Osteoblast (primary cell): ENCODE measurements around the gene TTC7B. TPM values are rescaled to one million over a fixed set of nuclear protein-coding genes. Genes with fewer than 3 reads are reported as not detected.
A peak's percentile ranks its signal among the peaks of the same experiment; 100 is the strongest.

Experiments
- DNase-seq: peaks from one replicate; pipeline ENCODE4 v3.0.0; 2011; ENCODE audit warnings: low spot score, mixed read lengths; ENCODE audit not compliant: insufficient read length; ENCODE audit errors: missing footprints
- H2AFZ ChIP-seq: 2 replicates; pipeline ENCODE4 v1.6.0; 2011; ENCODE audit warnings: mild to moderate bottlenecking, low read length
- H3K27ac ChIP-seq: 2 replicates; pipeline ENCODE4 v1.5.1; 2011; ENCODE audit warnings: mild to moderate bottlenecking, low read depth, low read length, moderate library complexity
- H3K27me3 ChIP-seq: 2 replicates; pipeline ENCODE4 v1.6.0; 2012; ENCODE audit warnings: mild to moderate bottlenecking, control low read depth, inconsistent platforms, low read length, moderate library complexity; ENCODE audit not compliant: insufficient read depth
- H3K36me3 ChIP-seq: 2 replicates; pipeline ENCODE4 v1.5.1; 2011; ENCODE audit warnings: mild to moderate bottlenecking, low read length, control low read depth, moderate library complexity; ENCODE audit not compliant: insufficient read depth
- H3K4me1 ChIP-seq: 2 replicates; pipeline ENCODE4 v1.5.1; 2011; ENCODE audit warnings: mild to moderate bottlenecking, low read length, control low read depth, moderate library complexity; ENCODE audit not compliant: insufficient read depth
- H3K4me2 ChIP-seq: 2 replicates; pipeline ENCODE4 v1.6.0; 2011; ENCODE audit warnings: mild to moderate bottlenecking, low read length; ENCODE audit not compliant: insufficient read depth
- H3K4me3 ChIP-seq: fragments of 200-600 bp; sonication (generic); 3 replicates; pipeline ENCODE4 v1.5.1; 2012; ENCODE audit warnings: mild to moderate bottlenecking, low read length, inconsistent platforms; ENCODE audit not compliant: insufficient read depth
- H3K79me2 ChIP-seq: 2 replicates; pipeline ENCODE4 v1.6.0; 2012; ENCODE audit warnings: mild to moderate bottlenecking, low read length, control low read depth, inconsistent platforms; ENCODE audit not compliant: insufficient read depth
- H3K9me3 ChIP-seq: 2 replicates; pipeline ENCODE4 v1.5.1; 2011; ENCODE audit warnings: low read depth, low read length, control low read depth
- H4K20me1 ChIP-seq: 2 replicates; pipeline ENCODE4 v1.6.0; 2012; ENCODE audit warnings: mild to moderate bottlenecking, low read length, control low read depth; ENCODE audit not compliant: insufficient read depth
- total RNA-seq: library from RNA; depleted of rRNA; stranded (reverse); fragments of >200 nt; gene quantifications from 2 replicates; pipeline ENCODE4 v1.2.3, GENCODE V29; 2012
- TF ChIP-seq, protein P1 (sequence below): IDR thresholded peaks from 2 replicates; pipeline ENCODE4 v1.5.1; 2011; ENCODE audit warnings: mild to moderate bottlenecking, low read depth, low read length, moderate library complexity; ENCODE audit errors: extremely low read depth

Gene TTC7B
- total RNA-seq, 1 donor: 14.5 TPM

DNA sequence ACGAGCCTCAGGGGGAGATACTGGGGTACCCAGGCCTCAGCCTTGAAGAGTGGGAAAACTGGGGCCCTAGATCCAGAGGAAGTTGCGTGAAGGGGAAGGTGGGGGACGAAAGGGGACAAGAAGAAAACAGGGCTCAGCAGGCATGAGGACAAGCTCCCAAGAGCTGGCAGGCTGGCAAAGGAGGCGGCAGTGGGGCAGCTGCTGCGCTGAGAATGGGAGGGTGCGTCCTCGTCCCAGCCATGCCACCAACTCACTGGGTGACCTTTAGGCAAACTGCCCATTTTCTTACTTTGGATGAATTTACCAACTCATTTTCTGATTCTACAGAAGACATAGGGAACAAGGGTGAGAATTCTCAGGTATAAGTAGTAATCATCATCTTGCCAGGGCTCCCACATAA is 133.6 kb downstream of the TTC7B start:
- TF ChIP-seq, protein P1, sequence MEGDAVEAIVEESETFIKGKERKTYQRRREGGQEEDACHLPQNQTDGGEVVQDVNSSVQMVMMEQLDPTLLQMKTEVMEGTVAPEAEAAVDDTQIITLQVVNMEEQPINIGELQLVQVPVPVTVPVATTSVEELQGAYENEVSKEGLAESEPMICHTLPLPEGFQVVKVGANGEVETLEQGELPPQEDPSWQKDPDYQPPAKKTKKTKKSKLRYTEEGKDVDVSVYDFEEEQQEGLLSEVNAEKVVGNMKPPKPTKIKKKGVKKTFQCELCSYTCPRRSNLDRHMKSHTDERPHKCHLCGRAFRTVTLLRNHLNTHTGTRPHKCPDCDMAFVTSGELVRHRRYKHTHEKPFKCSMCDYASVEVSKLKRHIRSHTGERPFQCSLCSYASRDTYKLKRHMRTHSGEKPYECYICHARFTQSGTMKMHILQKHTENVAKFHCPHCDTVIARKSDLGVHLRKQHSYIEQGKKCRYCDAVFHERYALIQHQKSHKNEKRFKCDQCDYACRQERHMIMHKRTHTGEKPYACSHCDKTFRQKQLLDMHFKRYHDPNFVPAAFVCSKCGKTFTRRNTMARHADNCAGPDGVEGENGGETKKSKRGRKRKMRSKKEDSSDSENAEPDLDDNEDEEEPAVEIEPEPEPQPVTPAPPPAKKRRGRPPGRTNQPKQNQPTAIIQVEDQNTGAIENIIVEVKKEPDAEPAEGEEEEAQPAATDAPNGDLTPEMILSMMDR: no peak
- H3K4me2 ChIP-seq: no peak overlapping the region
- no peaks in the 10 kb centered on the region for H3K36me3 ChIP-seq
- H3K9me3 ChIP-seq: no peaks in the 10 kb centered on the region
- no peaks in the 10 kb centered on the region for H4K20me1 ChIP-seq
- no peak overlapping the region for H3K27ac ChIP-seq
- H3K79me2 ChIP-seq: no peaks in the 10 kb centered on the region
- H3K27me3 ChIP-seq: no peaks in the 10 kb centered on the region
- no peak overlapping the region for H3K4me3 ChIP-seq
- no peak for DNase-seq
- H3K4me1 ChIP-seq: peaks cover 11% of the 10 kb centered on the region
- H2AFZ ChIP-seq: no peak overlapping the region

DNA sequence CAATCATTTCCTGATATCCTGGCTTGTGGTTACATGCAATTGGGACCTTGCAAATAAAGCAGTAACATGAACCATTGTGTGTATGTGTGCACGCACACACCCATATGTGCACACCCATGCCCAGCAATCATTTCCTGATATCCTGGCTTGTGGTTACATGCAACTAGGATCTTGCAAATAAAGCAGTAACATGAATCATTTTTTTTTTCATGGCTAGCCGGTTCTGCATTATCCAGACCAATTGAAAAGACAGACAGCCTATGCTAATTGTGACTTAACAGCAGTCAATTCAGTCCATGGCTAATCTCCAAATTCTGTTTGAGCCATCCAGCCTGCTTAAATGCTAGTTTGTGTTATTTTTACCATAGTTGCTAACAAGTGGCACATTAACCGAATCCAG is 134.3 kb downstream of the TTC7B start:
- H3K36me3 ChIP-seq: no peaks in the 10 kb centered on the region
- no peak overlapping the region for H2AFZ ChIP-seq
- H3K9me3 ChIP-seq: no peaks in the 10 kb centered on the region
- no peak overlapping the region for H3K4me2 ChIP-seq
- no peak for DNase-seq
- no peaks in the 10 kb centered on the region for H3K27me3 ChIP-seq
- peaks cover 18% of the 10 kb centered on the region for H3K4me1 ChIP-seq
- TF ChIP-seq, protein P1: no peak
- H3K27ac ChIP-seq: no peak overlapping the region
- H3K79me2 ChIP-seq: no peaks in the 10 kb centered on the region
- H4K20me1 ChIP-seq: no peaks in the 10 kb centered on the region
- no peak overlapping the region for H3K4me3 ChIP-seq

DNA sequence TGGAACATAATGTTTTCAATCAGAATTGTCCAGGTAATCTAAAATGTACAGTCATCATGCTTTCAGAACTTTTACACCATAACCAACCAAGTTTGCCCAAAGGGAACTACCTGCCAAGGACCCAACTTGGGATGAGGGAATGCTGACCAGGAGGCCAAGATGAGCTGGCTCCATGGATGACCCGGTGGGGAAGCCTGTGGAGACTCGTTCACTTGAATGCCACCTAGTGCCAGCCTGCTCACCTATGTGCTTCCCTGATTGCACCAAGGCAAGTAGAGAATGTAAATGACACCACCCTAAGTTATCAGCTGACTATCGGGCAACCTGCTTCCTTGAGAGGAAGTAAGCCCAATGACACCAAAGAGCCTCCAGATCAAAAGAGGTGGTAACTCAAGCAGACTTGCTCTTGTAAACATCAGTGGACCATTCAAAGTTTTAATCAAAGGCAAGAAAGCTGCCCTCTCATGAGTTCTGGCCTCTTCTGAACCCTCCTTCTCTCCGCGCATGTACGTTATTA is 137.3 kb downstream of the TTC7B start:
- H3K4me2 ChIP-seq: no peak overlapping the region
- TF ChIP-seq, protein P1: no peak
- no peaks in the 10 kb centered on the region for H3K27me3 ChIP-seq

DNA sequence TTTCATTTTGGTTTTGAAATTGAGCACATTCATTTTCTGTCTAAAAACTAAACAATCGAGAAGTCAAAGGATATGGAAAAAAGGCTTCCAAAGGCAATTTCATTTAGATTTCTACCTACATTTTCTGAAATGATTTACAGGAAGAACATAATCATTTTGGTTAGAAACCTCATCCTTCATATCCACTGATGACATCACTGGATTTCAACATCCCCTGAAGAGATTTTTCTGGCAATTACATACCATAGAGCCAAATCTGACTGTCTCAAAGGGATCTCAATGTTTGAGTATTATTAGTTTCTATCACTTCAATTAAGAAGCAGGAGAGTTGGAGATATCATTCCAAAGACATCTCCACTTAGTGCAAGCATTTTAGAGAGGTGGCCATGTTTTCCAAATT is 137.8 kb downstream of the TTC7B start:
- peak overlapping the region; percentile 32 for H3K4me2 ChIP-seq
- no peaks in the 10 kb centered on the region for H3K27me3 ChIP-seq
- no peak overlapping the region for H2AFZ ChIP-seq
- no peaks in the 10 kb centered on the region for H3K9me3 ChIP-seq
- H3K79me2 ChIP-seq: no peaks in the 10 kb centered on the region
- no peaks in the 10 kb centered on the region for H3K36me3 ChIP-seq
- H4K20me1 ChIP-seq: no peaks in the 10 kb centered on the region
- peaks cover 38% of the 10 kb centered on the region for H3K4me1 ChIP-seq
- TF ChIP-seq, protein P1: no peak
- no peak for DNase-seq
- peak overlapping the region; percentile 80 for H3K27ac ChIP-seq
- H3K4me3 ChIP-seq: no peak overlapping the region

More for the DNA sequence above, 137.3 kb downstream of the TTC7B start:
- peak; percentile 49 for DNase-seq
- peaks cover 38% of the 10 kb centered on the region for H3K4me1 ChIP-seq
- no peaks in the 10 kb centered on the region for H3K36me3 ChIP-seq
- H3K79me2 ChIP-seq: no peaks in the 10 kb centered on the region
- H3K9me3 ChIP-seq: no peaks in the 10 kb centered on the region
- no peak overlapping the region for H3K27ac ChIP-seq
- no peaks in the 10 kb centered on the region for H4K20me1 ChIP-seq
- no peak overlapping the region for H2AFZ ChIP-seq
- no peak overlapping the region for H3K4me3 ChIP-seq
